Activated T-cell treated with anti-CD3 and anti-CD28 coated beads, Interleukin-2, amount 50 U/mL, for 72 hours (primary cell): ENCODE measurements around the gene RARA. TPM values are rescaled to one million over a fixed set of nuclear protein-coding genes. Genes with fewer than 3 reads are reported as not detected.

Source experiments
- ATAC-seq, 2 donors: fragments of 150-1000 bp; cut with Tn5 transposase; replicated peaks in 1 of 2; 2 replicates each; pipeline ENCODE4 v1.10.0; 2021; ENCODE audit warnings: moderate library complexity in 2 of 2, mild to moderate bottlenecking in 1 of 2
- DNase-seq, 2 donors: peaks; one replicate each; pipeline ENCODE4 v3.0.0; 2021 to 2022; ENCODE audit warnings: mixed read lengths in 1 of 2
- H3K27ac Mint-ChIP-seq: one replicate; pipeline ENCODE4 v1.8.0; 2022; ENCODE audit warnings: mild to moderate bottlenecking, moderate library complexity, mixed read lengths
- H3K27me3 Mint-ChIP-seq: one replicate; pipeline ENCODE4 v1.8.0; 2022; ENCODE audit warnings: low read depth, mixed read lengths
- H3K36me3 Mint-ChIP-seq, 2 donors: one replicate each; pipeline ENCODE4 v1.8.0; 2022; ENCODE audit warnings: mixed read lengths in 2 of 2, mild to moderate bottlenecking in 1 of 2; ENCODE audit not compliant: insufficient read depth in 2 of 2
- H3K4me1 Mint-ChIP-seq: one replicate; pipeline ENCODE4 v1.8.0; 2022; ENCODE audit warnings: low read depth, mixed read lengths
- H3K4me3 Mint-ChIP-seq, 2 donors: one replicate each; pipeline ENCODE4 v1.8.0; 2022; ENCODE audit warnings: mild to moderate bottlenecking in 2 of 2, mixed read lengths in 2 of 2, moderate library complexity in 2 of 2
- H3K9me3 Mint-ChIP-seq, 2 donors: one replicate each; pipeline ENCODE4 v1.8.0; 2022; ENCODE audit warnings: mixed read lengths in 2 of 2
- total RNA-seq, 2 donors: library from RNA; stranded (reverse); gene quantifications; one replicate each; pipeline ENCODE4 v1.2.3, GENCODE V29; 2022

Gene RARA
- total RNA-seq, 2 donors from 2014 or later, result 33.4 to 45.2 TPM

DNA sequence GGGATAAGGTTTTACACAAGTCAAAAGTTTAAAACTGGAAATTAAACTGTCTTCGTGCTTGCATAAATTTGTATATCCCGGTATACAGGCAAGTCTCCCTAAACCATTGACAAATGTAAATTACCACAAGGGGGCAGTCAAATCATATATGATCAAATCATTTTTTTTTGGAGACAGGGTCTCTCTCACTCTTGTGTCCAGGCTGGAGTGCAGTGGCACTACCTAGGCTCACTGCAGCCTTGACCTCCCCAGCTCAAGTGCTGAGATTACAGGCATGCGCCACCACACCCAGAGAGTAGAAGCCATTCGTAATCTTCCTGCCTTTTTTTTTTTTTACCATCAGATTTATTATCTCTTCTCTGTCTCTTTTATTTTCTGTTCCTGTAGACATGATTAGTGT, 90.2 kb downstream of the RARA start:
- H3K4me3 Mint-ChIP-seq, result no peak overlapping the region
- peaks cover 11% of the 10 kb centered on the region for H3K4me1 Mint-ChIP-seq
- H3K27ac Mint-ChIP-seq, result peak overlapping the region; percentile 40
- peaks cover 12 to 65% of the 10 kb centered on the region in 2 donors for H3K36me3 Mint-ChIP-seq
- ATAC-seq (peak in 1 of 2 donors; percentile 52), DNase-seq (no peak)
- no peaks in the 10 kb centered on the region for H3K27me3 Mint-ChIP-seq
- no peaks in the 10 kb centered on the region for H3K9me3 Mint-ChIP-seq

DNA sequence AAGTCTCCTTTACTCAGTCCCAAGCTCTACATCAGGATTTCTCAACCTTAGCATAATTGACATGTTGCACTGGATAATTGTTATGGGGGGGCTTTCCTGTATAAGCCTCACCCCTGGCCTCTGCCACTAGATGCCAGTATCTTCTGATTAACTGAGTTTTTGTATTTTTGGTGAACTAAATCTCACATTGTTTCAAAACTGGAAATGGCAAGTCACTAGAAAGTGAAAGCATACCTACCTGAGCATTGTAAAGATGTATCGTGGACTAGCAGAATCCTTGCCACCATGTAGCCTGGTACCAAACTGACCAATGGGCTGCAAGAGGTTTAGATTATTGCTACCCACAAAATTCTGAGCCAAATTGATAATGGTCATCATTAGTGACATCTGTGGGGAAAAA, 93.7 kb downstream of the RARA start:
- DNase-seq (no peak), ATAC-seq (peak in 1 of 2 donors; percentile 9)
- H3K4me1 Mint-ChIP-seq, result peaks cover 13% of the 10 kb centered on the region
- H3K9me3 Mint-ChIP-seq, result no peaks in the 10 kb centered on the region
- H3K27me3 Mint-ChIP-seq, result no peaks in the 10 kb centered on the region
- peaks cover 11 to 71% of the 10 kb centered on the region in 2 donors for H3K36me3 Mint-ChIP-seq
- no peak overlapping the region for H3K27ac Mint-ChIP-seq
- no peak overlapping the region for H3K4me3 Mint-ChIP-seq

DNA sequence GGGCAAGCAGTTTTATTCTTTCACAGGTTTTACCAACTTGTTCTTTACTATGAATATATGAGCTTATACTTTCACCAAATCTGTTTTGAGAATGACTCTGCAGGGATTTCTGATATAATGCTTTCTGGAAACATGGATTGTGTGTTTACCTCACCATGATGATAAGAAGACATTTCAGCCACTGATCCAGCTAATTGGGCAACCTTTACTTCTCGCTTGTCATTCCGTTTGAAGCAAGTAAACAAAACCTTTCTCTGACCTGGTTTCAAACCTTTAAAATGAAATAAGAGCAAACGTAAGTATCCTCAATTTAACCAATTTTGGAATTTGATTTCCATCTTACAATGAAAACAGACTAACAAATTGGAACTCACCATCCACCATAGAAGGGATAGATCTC, 95.0 kb downstream of the RARA start:
- peaks cover 13% of the 10 kb centered on the region for H3K4me1 Mint-ChIP-seq
- H3K36me3 Mint-ChIP-seq, result peaks cover 12 to 61% of the 10 kb centered on the region in 2 donors
- DNase-seq (no peak), ATAC-seq (no peak)
- no peak overlapping the region for H3K27ac Mint-ChIP-seq
- no peaks in the 10 kb centered on the region for H3K9me3 Mint-ChIP-seq
- H3K27me3 Mint-ChIP-seq, result no peaks in the 10 kb centered on the region
- H3K4me3 Mint-ChIP-seq, result no peak overlapping the region

Other genes starting within 250 kb of the RARA start
- gene THRA, start 246.2 kb upstream of the RARA start, total RNA-seq, result 10 to 100 TPM; 12.2 to 14.7 TPM
- 1 to 10 TPM; 4.5 to 6.3 TPM for gene NR1D1, start 208.6 kb upstream of the RARA start, total RNA-seq
- gene MSL1, start 187.2 kb upstream of the RARA start, total RNA-seq, result 100 to 1,000 TPM; 115 to 121 TPM
- 100 to 1,000 TPM; 106 to 144 TPM for gene CASC3, start 168.6 kb upstream of the RARA start, total RNA-seq
- gene RAPGEFL1, start 131.7 kb upstream of the RARA start, total RNA-seq, result 1 to 10 TPM; 3.0 to 6.6 TPM
- 10 to 100 TPM; 31.5 to 35.5 TPM for gene WIPF2, start 89.9 kb upstream of the RARA start, total RNA-seq
- gene CDC6, start 21.3 kb upstream of the RARA start, total RNA-seq, result 10 to 100 TPM; 86.2 to 92.6 TPM
- not detected for gene GJD3, start 55.6 kb downstream of the RARA start, total RNA-seq
- 100 to 1,000 TPM; 324 to 425 TPM for gene TOP2A, start 108.7 kb downstream of the RARA start, total RNA-seq
- 10 to 100 TPM; 47.1 to 58.4 TPM for gene IGFBP4, start 134.3 kb downstream of the RARA start, total RNA-seq
- 10 to 100 TPM in 1 of 2 donors, 1 to 10 TPM in 1; 9.9 to 10.6 TPM for gene TNS4, start 192.4 kb downstream of the RARA start, total RNA-seq